D341Med (cell line): ENCODE results near the gene GNA12.
"Not testable (repeated sequence)": the region's sequence is repeated elsewhere in the genome, so short reads cannot be mapped to it uniquely, and the experiment has no call there.

Experiments used
- DNase-seq: peaks from one replicate; pipeline ENCODE4 v3.0.0; 2012; ENCODE audit warnings: low spot score

The GNA12 gene

GRCh38 chr7:2751086-2751485, 93.0 kb downstream of the GNA12 start:
- no peak for DNase-seq

- DNase-seq, result peak; percentile 20
Observed at GRCh38 chr7:2750004-2750407, 94.1 kb downstream of the GNA12 start.

- DNase-seq, result not testable (repeated sequence)
Observed at GRCh38 chr7:2748684-2749083, 95.4 kb downstream of the GNA12 start.

GRCh38 chr7:2743523-2744185, 100.5 kb downstream of the GNA12 start:
- not testable (repeated sequence) for DNase-seq

- DNase-seq, result peak; percentile 15
Observed at GRCh38 chr7:2738766-2739549, 105.2 kb downstream of the GNA12 start.

- no peak for DNase-seq
Observed at GRCh38 chr7:2737771-2738540, 106.2 kb downstream of the GNA12 start.

GRCh38 chr7:2737005-2737743, 106.9 kb downstream of the GNA12 start:
- not testable (repeated sequence) for DNase-seq

GRCh38 chr7:2736411-2736914, 107.6 kb downstream of the GNA12 start:
- peak; percentile 20 for DNase-seq

GRCh38 chr7:2735744-2736143, 108.4 kb downstream of the GNA12 start:
- DNase-seq, result no peak

- DNase-seq, result peak; percentile 20
Observed at GRCh38 chr7:2734751-2735571, 109.1 kb downstream of the GNA12 start.

- DNase-seq, result no peak
Observed at GRCh38 chr7:2734084-2734686, 109.9 kb downstream of the GNA12 start.

GRCh38 chr7:2732959-2733584, 111.0 kb downstream of the GNA12 start:
- peak; percentile 21 for DNase-seq

- DNase-seq, result no peak
Observed at GRCh38 chr7:2732388-2732787, 111.7 kb downstream of the GNA12 start.

GRCh38 chr7:2730846-2731770, 113.0 kb downstream of the GNA12 start:
- no peak for DNase-seq

- peak; percentile 12 for DNase-seq
Observed at GRCh38 chr7:2729893-2730716, 114.0 kb downstream of the GNA12 start.

GRCh38 chr7:2729031-2729892, 114.8 kb downstream of the GNA12 start:
- peak; percentile 21 for DNase-seq
